Activated CD4-positive, alpha-beta memory T cell treated with anti-CD3 and anti-CD28 coated beads, Interleukin-2, amount 10 ng/mL, durations not matched to agents 7 days and 5 days (primary cell): ENCODE measurements around the gene RHBDD3. TPM values are rescaled to one million over a fixed set of nuclear protein-coding genes. Genes with fewer than 3 reads are reported as not detected.

Experiments
- CTCF ChIA-PET: fragments of 350-600 bp; sonication (Branson Sonifier 250); formaldehyde crosslinking; loops from one replicate; lab custom pipeline; 2021; ENCODE audit warnings: antibody characterized with exemption, inconsistent platforms; lab: Charles Lee
- POLR2A ChIA-PET: fragments of 350-600 bp; sonication (Branson Sonifier 250); formaldehyde crosslinking; loops from one replicate; lab custom pipeline; 2021; ENCODE audit warnings: antibody characterized with exemption; lab: Charles Lee
- DNase-seq: peaks from one replicate; pipeline ENCODE4 v3.0.0-alpha.2; 2020
- H3K27ac Mint-ChIP-seq: one replicate; pipeline ENCODE4 v1.8.0; 2021; ENCODE audit warnings: mild to moderate bottlenecking, mixed read lengths
- H3K27me3 Mint-ChIP-seq: one replicate; pipeline ENCODE4 v1.8.0; 2021; ENCODE audit warnings: mixed read lengths
- H3K36me3 Mint-ChIP-seq: one replicate; pipeline ENCODE4 v1.8.0; 2021; ENCODE audit warnings: low read depth, mixed read lengths
- H3K4me1 Mint-ChIP-seq: one replicate; pipeline ENCODE4 v1.8.0; 2021; ENCODE audit warnings: mixed read lengths
- H3K4me3 Mint-ChIP-seq: one replicate; pipeline ENCODE4 v1.8.0; 2021; ENCODE audit warnings: mild to moderate bottlenecking, mixed read lengths
- H3K9me3 Mint-ChIP-seq: one replicate; pipeline ENCODE4 v1.8.0; 2021; ENCODE audit warnings: mixed read lengths
- total RNA-seq, 2 experiments: library from RNA; stranded (reverse); gene quantifications; one replicate each; pipeline ENCODE4 v1.2.3, GENCODE V29; 2021

RHBDD3 gene
- total RNA-seq = 10 to 100 TPM; 27.8 to 28.8 TPM

GRCh38 chr22:29267858-29268510 lies at the start of gene RHBDD3, which contains the start of gene EWSR1:
RHBDD3 (minus strand) TSS chr22:29267981; CDS start chr22:29265626, 2,355 bp downstream.
EWSR1 (plus strand) TSS chr22:29268268; CDS start chr22:29268337, 69 bp downstream.
- Mint-ChIP-seq H3K4me3 (peak within 1 kb of the TSS; percentile 94), H3K9me3 (no peaks in the 10 kb centered on the region), H3K4me1 (peaks cover 43% of the 10 kb centered on the region), H3K27ac (peak within 1 kb of the TSS; percentile 95), H3K36me3 (peaks cover 60% of the 10 kb centered on the region), H3K27me3 (no peaks in the 10 kb centered on the region)
- ChIA-PET POLR2A (interaction anchor here (0.5 to 6.0 kb wide), 20 partner anchors 9 to 1157 kb away, joined by 3 to 28 read pairs (median 3); partner anchors contain the start of genes AP1B1, CHEK2, EMID1 and GAS2L1), CTCF (interaction anchor here (1.0 kb wide), 1 partner anchor 38 kb away, joined by 3 read pairs; the partner anchor contains the start of gene GAS2L1)
- DNase-seq = peak; percentile 96

- Mint-ChIP-seq H3K9me3 (no peaks in the 10 kb centered on the region), H3K36me3 (peaks cover 4% of the 10 kb centered on the region), H3K4me3 (peak overlapping the region; percentile 32), H3K4me1 (peaks cover 28% of the 10 kb centered on the region), H3K27ac (no peak overlapping the region), H3K27me3 (peaks cover 46% of the 10 kb centered on the region)
- POLR2A ChIA-PET = interaction anchor here (0.7 to 2.0 kb wide), 6 partner anchors 10 to 70 kb away, joined by 3 to 7 read pairs (median 4); partner anchors contain the start of genes EWSR1 and RHBDD3
- CTCF ChIA-PET = interaction anchor here (0.9 to 1.4 kb wide), 3 partner anchors 10 to 71 kb away, joined by 3 read pairs; no protein-coding TSS in a partner anchor
- no peak for DNase-seq
Measured at GRCh38 chr22:29316141-29316828, 48.5 kb upstream of the RHBDD3 start.

DNA sequence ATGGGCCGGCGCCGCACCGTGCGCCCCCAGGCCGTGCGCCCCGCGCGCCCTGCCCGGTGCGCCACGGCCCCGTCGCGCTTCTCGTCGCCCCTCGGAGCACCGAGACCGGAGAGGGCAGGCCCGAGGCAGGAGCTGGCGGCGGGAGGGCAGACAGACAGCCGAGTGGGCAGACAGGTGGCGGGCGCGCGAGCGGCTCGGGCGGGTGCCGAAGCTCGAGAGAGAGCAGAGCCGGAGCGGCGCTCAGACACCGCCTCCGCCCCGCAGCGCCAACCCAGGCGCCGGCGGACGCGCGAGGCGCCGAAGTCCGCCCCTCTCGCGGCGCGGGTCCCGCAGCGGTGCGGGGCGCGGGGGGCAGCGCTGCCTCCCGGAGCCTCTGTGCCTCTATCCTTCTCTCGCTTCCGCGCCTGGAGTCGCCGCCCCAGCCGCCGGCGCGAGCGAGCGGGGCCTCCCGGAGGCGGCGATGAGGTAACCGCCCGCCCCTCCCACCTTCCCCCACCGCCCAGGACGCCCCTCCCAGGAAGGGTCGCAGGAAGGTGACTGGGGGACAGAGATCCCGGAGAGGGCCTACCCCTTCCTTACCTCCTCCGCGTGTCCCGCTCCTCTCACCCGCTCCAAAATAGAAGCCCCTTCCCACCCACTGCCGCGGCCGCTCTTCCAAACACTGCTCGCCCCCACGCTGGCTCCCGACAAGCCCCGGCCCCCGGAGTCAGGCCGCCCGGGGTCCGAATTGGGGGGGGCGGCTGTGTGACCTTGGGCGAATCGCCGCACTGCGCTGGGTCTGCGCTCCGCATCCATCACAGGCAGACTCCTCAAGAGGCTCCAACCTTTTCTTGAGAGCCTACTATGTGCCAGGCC lies 47.7 kb upstream of the RHBDD3 start, which contains the start of gene RASL10A:
Gene RASL10A (minus strand): TSS at position 412 of the 855 bp plus-strand sequence. CDS start 451 bp downstream, outside the sequence.
- DNase-seq = no peak
- peaks cover 46% of the 10 kb centered on the region for H3K27me3 Mint-ChIP-seq
- H3K36me3 Mint-ChIP-seq = peaks cover 4% of the 10 kb centered on the region
- H3K27ac Mint-ChIP-seq = no peak within 1 kb of the TSS
- H3K4me1 Mint-ChIP-seq = peaks cover 36% of the 10 kb centered on the region
- no peaks in the 10 kb centered on the region for H3K9me3 Mint-ChIP-seq
- peak within 1 kb of the TSS; percentile 32 for H3K4me3 Mint-ChIP-seq
- POLR2A ChIA-PET = interaction anchor here (2.0 kb wide), 1 partner anchor 13 kb away, joined by 7 read pairs; no protein-coding TSS in a partner anchor
- CTCF ChIA-PET = no interaction called here

- Mint-ChIP-seq H3K27me3 (peaks cover 46% of the 10 kb centered on the region), H3K4me1 (peaks cover 39% of the 10 kb centered on the region), H3K36me3 (peaks cover 4% of the 10 kb centered on the region), H3K27ac (no peak overlapping the region), H3K9me3 (no peaks in the 10 kb centered on the region), H3K4me3 (peak overlapping the region; percentile 13)
- ChIA-PET POLR2A (interaction anchor here (1.0 to 1.5 kb wide), 2 partner anchors 9 kb away, joined by 3 read pairs; partner anchors contain the start of gene GAS2L1), CTCF (interaction anchor here (0.6 to 1.6 kb wide), 2 partner anchors 8 to 308 kb away, joined by 6 to 7 read pairs; no protein-coding TSS in a partner anchor)
- no peak for DNase-seq
Measured at GRCh38 chr22:29314537-29315285, 46.9 kb upstream of the RHBDD3 start.

DNA sequence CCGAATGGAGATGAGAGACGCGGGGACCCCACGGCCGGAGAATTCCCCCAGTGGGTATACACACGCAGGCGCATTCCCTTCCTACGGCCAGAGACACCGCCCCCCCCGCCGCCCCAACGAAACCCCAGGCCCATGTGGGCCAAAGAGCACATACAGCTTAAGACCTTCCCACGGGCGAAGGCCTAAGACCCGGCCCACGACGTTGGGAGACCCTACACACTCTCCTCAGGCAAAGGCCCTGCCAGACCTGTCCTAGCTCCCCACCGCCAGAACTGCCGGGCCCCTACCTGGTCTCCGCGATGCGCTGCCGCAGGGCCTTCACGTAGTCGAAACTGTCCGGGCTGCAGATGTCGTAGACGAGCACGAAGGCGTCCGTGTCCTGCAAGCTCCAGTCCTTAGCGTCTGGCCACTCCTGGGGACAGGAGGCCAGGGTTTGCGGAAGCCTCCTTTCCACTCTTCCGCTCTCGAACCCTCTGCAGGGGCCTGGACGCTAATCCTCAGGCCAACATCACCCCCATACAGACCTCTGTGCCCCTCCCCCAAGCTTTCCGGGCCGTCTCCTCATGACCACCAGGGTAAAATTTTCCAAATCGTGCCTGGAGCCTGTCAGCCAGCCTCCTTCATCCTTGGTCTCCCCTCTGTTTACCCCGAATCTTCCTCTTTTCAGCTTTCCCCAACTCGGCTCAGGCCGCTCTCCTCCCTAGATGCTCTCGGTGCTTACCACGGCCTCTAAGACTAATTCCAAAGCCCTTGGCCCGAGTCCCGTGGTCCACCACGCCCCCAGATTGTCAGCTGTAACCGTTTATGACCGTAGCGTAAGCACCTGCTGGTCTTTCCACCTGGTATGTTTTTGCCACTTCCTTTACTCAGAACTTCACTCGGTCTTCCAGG lies 46.0 kb upstream of the RHBDD3 start:
- H3K4me1 Mint-ChIP-seq = peaks cover 48% of the 10 kb centered on the region
- ChIA-PET CTCF (interaction anchor here (0.6 to 1.8 kb wide), 6 partner anchors 7 to 44 kb away, joined by 3 to 7 read pairs (median 4); no protein-coding TSS in a partner anchor), POLR2A (interaction anchor here (0.6 to 1.5 kb wide), 6 partner anchors 8 to 240 kb away, joined by 3 to 5 read pairs (median 3); partner anchors contain the start of genes GAS2L1 and THOC5)
- no peak overlapping the region for H3K27ac Mint-ChIP-seq
- peaks cover 4% of the 10 kb centered on the region for H3K36me3 Mint-ChIP-seq
- DNase-seq = no peak
- peaks cover 46% of the 10 kb centered on the region for H3K27me3 Mint-ChIP-seq
- no peaks in the 10 kb centered on the region for H3K9me3 Mint-ChIP-seq
- peak overlapping the region; percentile 13 for H3K4me3 Mint-ChIP-seq

- Mint-ChIP-seq H3K36me3 (peaks cover 7% of the 10 kb centered on the region), H3K4me1 (peaks cover 55% of the 10 kb centered on the region), H3K27ac (no peak overlapping the region), H3K4me3 (no peak overlapping the region), H3K27me3 (peaks cover 46% of the 10 kb centered on the region), H3K9me3 (no peaks in the 10 kb centered on the region)
- ChIA-PET CTCF (interaction anchor here (0.6 to 1.8 kb wide), 8 partner anchors 8 to 44 kb away, joined by 3 to 7 read pairs (median 5); no protein-coding TSS in a partner anchor), POLR2A (interaction anchor here (0.6 to 1.5 kb wide), 6 partner anchors 10 to 291 kb away, joined by 3 to 5 read pairs (median 3); partner anchors contain the start of genes NF2 and THOC5)
- DNase-seq = peak; percentile 51
Measured at GRCh38 chr22:29313126-29313575, 45.4 kb upstream of the RHBDD3 start.

DNA sequence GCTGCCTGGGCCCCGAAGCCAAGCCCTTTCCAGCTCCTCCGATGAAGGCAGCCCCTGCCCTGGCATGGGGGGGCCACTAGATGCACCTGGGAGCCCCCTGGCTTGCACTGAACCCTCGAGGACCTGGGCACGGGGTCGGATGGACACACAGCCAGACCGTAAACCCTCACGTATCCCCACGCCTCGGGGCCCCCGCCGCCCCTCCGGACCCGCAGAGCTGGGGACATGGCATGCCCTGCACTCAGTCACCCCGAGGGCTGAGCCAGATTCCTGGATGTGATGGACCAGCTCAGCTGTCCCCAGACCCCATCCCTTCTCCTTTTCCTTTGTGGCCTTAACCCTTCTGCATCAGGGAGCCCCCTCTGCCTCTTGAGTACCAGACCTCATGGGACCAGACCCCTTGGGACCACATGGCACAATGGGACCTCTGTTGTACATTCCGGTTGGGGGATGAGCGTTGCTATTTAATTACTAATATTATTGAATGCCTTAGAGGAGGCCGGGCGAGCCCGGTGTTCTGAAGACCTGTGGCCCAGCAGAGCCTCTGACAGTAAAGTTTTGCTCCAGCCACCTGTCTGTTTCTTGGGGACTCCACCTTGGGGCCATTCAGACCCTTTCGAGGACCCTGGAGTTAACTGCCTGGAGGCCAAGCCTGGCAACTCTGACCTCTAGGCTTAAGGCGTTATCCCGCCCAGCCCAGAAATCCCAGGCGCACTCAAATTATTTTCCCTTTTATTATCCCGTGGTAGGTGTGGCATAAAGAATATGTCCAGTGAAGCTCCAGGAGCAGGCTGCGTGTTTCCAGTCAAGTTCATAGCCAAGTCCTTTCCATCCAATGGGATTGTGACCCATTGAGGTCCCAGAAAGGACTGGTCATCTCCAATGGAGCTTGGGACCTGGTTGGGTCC lies 44.7 kb upstream of the RHBDD3 start:
- POLR2A ChIA-PET = interaction anchor here (0.8 to 1.5 kb wide), 7 partner anchors 11 to 291 kb away, joined by 3 to 5 read pairs (median 3); partner anchors contain the start of genes NF2 and THOC5
- H3K36me3 Mint-ChIP-seq = peaks cover 9% of the 10 kb centered on the region
- H3K9me3 Mint-ChIP-seq = no peaks in the 10 kb centered on the region
- peaks cover 44% of the 10 kb centered on the region for H3K27me3 Mint-ChIP-seq
- peaks cover 62% of the 10 kb centered on the region for H3K4me1 Mint-ChIP-seq
- CTCF ChIA-PET = interaction anchor here (1.2 to 1.8 kb wide), 4 partner anchors 9 to 45 kb away, joined by 3 to 6 read pairs (median 5); no protein-coding TSS in a partner anchor
- no peak overlapping the region for H3K4me3 Mint-ChIP-seq
- H3K27ac Mint-ChIP-seq = no peak overlapping the region
- no peak for DNase-seq

DNA sequence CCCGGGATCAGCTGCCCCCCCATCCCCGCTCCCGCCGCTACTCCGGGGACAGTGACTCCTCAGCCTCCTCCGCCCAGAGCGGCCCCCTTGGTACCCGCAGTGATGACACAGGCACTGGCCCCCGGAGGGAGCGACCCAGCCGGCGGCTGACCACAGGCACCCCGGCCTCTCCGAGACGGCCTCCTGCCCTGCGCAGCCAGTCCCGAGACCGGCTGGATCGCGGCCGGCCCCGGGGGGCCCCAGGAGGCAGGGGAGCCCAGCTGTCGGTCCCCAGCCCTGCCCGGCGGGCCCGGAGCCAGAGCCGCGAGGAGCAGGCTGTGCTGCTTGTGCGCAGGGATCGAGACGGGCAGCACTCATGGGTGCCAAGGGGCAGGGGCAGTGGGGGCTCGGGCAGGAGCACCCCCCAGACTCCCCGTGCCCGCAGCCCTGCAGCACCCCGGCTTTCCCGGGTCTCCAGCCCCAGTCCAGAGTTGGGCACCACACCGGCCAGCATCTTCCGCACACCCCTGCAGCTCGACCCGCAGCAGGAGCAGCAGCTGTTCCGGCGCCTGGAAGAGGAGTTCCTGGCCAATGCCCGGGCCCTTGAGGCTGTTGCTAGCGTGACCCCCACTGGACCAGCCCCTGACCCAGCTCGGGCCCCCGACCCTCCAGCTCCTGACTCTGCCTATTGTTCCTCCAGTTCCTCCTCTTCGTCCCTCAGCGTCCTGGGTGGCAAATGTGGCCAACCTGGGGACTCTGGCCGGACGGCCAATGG lies 43.9 kb upstream of the RHBDD3 start:
- Mint-ChIP-seq H3K4me3 (no peak overlapping the region), H3K9me3 (no peaks in the 10 kb centered on the region), H3K36me3 (peaks cover 10% of the 10 kb centered on the region), H3K27ac (no peak overlapping the region), H3K4me1 (peaks cover 64% of the 10 kb centered on the region), H3K27me3 (peaks cover 36% of the 10 kb centered on the region)
- DNase-seq = no peak
- POLR2A ChIA-PET = interaction anchor here (1.3 to 1.5 kb wide), 4 partner anchors 14 to 292 kb away, joined by 3 read pairs; partner anchors contain the start of gene NF2
- CTCF ChIA-PET = interaction anchor here (1.0 to 1.5 kb wide), 3 partner anchors 8 to 42 kb away, joined by 3 to 6 read pairs (median 5); no protein-coding TSS in a partner anchor

DNA sequence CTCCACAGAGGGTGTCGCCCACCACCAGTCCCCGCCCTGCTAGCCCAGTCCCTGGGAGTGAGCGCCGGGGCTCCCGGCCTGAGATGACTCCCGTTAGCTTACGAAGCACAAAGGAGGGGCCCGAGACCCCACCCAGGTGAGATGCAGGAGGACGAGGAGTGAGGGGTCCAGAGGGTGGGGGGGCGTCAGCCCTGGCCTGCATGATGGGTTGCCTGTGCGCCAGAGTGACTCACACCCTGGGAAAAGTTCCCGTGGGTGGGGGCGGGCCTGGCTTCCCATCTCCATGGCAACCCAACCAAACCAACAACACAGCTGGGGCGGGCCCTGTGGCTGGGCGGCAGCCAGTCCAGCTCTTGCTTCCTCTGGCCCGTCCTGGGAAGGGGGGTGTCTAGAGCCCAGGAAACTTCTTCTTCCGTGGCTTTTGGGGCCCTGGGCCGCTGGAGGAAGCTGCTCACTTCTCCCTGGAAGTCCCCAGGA lies 43.1 kb upstream of the RHBDD3 start:
- H3K27ac Mint-ChIP-seq = no peak overlapping the region
- H3K36me3 Mint-ChIP-seq = peaks cover 10% of the 10 kb centered on the region
- no peak overlapping the region for H3K4me3 Mint-ChIP-seq
- H3K4me1 Mint-ChIP-seq = peaks cover 68% of the 10 kb centered on the region
- POLR2A ChIA-PET = interaction anchor here (0.9 to 1.4 kb wide), 3 partner anchors 13 to 44 kb away, joined by 3 read pairs; no protein-coding TSS in a partner anchor
- H3K9me3 Mint-ChIP-seq = no peaks in the 10 kb centered on the region
- CTCF ChIA-PET = interaction anchor here (1.0 kb wide), 1 partner anchor 9 kb away, joined by 3 read pairs; no protein-coding TSS in a partner anchor
- peak; percentile 77 for DNase-seq
- peaks cover 30% of the 10 kb centered on the region for H3K27me3 Mint-ChIP-seq
